ENCODE data around the gene ARCN1. TPM values are rescaled to one million over a fixed set of nuclear protein-coding genes. Genes with fewer than 3 reads are reported as not detected.

The ARCN1 gene
- total and polyA plus RNA-seq, 9 of the 15 experiments (the other 6 are each of a cell fraction or from before 2014, with no cell fraction given), result 30.0 to 224 (median 76.4) TPM

DNA sequence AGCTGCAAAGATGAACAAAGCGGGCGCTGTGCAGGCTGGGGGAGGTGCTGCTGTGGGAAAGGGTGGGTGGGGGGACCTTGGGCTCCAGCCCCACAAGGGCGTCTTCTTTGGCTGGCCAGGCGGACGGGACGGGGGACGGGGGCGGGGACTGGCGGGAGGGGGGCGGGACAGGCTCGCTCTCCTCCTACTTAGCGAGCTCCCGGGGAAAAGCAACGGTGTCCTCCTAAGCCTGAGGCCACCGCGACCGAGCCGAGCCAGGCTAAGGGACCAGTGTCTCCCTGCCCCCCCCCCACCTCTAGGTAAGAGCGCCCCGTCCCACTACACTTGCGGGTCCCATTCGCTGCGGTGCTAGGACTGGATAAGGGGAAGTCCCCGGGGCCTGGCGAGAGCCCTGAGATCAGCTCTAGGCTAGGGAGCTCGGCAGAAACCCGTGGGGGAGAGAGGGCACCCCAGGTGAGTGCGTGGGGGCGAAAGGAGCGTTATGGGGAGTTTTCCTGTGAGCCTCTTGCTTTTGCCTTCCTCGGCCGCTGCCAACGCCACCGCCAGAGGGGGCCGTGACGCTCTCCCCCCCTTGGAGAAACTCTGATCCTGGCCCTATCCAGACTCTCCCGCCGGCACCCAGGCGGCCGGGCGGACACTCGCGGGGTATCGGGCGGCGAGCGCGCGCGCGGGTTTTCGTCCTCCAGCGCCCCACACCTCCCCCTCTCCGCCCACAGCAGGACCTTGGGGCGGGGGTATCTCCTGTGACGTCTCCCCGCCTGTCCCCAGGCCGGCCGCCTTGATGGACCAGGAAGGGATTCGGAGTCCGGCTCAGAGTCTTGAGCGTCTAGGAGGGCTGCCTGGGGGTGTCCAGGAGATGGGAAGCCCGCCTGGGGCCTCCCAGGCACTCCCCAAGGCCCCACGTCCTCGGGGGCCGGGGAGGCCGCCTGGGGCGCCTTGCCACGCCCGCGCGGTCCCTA lies 35.5 kb downstream of the ARCN1 start, which contains the start of gene PHLDB1 (continued):
- no peak for TF ChIP-seq SAFB2 (IDR thresholded peaks at IDR 0.05; ENCODE audit: borderline replicate concordance, low read depth, low read length, severe bottlenecking)
- no peak for TF ChIP-seq IRF1 (CRISPR knock-in tag; IDR thresholded peaks at IDR 0.05; ENCODE audit: borderline replicate concordance)
- TF ChIP-seq STAG1 (CRISPR knock-in tag; IDR thresholded peaks at IDR 0.05; ENCODE audit: borderline replicate concordance), result no peak
- TF ChIP-seq CBFA2T2 (conservative IDR thresholded peaks at IDR 0.05), result no peak
- peak; percentile 32; the same call in 1 of the 2 replicates for TF ChIP-seq ZBTB7A (IDR thresholded peaks at IDR 0.05; ENCODE audit: borderline replicate concordance, control insufficient read depth, low read depth, low read length)
- no peak for TF ChIP-seq RBM22 (IDR thresholded peaks at IDR 0.05; ENCODE audit: low read depth, low read length, poor library complexity, severe bottlenecking)
- no peak for TF ChIP-seq ZBTB26 (CRISPR knock-in tag; IDR thresholded peaks at IDR 0.05)
- no peak for TF ChIP-seq ZNF586 (CRISPR knock-in tag; conservative IDR thresholded peaks at IDR 0.05)
- no peak for TF ChIP-seq CREBBP (IDR thresholded peaks at IDR 0.05; ENCODE audit: low read depth, low read length)
- no peak for TF ChIP-seq CBX5 (IDR thresholded peaks at IDR 0.05; ENCODE audit: borderline replicate concordance, low read depth)
- peak; percentile 35; the same call in 1 of the 2 replicates for TF ChIP-seq GATAD2B (IDR thresholded peaks at IDR 0.05; ENCODE audit: borderline replicate concordance)
- 0 out of 2 replicates have a peak, but pooled peaks have one; percentile 20 for TF ChIP-seq SOX6 (IDR thresholded peaks at IDR 0.05)
- no peak for TF ChIP-seq MAFG (tag; conservative IDR thresholded peaks at IDR 0.05)
- TF ChIP-seq PCBP1 (IDR thresholded peaks at IDR 0.05; ENCODE audit: low read depth, low read length, poor library complexity, severe bottlenecking), result no peak
- TF ChIP-seq ARID4B (CRISPR knock-in tag; IDR thresholded peaks at IDR 0.05), result no peak
- no peak for TF ChIP-seq BHLHE40 (IDR thresholded peaks at IDR 0.05; ENCODE audit: low read length)
- TF ChIP-seq, protein P1, sequence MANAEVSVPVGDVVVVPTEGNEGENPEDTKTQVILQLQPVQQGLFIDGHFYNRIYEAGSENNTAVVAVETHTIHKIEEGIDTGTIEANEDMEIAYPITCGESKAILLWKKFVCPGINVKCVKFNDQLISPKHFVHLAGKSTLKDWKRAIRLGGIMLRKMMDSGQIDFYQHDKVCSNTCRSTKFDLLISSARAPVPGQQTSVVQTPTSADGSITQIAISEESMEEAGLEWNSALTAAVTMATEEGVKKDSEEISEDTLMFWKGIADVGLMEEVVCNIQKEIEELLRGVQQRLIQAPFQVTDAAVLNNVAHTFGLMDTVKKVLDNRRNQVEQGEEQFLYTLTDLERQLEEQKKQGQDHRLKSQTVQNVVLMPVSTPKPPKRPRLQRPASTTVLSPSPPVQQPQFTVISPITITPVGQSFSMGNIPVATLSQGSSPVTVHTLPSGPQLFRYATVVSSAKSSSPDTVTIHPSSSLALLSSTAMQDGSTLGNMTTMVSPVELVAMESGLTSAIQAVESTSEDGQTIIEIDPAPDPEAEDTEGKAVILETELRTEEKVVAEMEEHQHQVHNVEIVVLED (CRISPR knock-in tag; IDR thresholded peaks at IDR 0.05), result no peak
- TF ChIP-seq TAF7 (tag; IDR thresholded peaks at IDR 0.05), result no peak
- no peak for TF ChIP-seq HMG20B (CRISPR knock-in tag; IDR thresholded peaks at IDR 0.05)

Data from K562 (cell line).